Posterior cingulate gyrus (tissue), 11 donors: Measurements from ENCODE around the gene NUDCD3.
"Not testable (repeated sequence)": the region's sequence is repeated elsewhere in the genome, so short reads cannot be mapped to it uniquely, and the experiment has no call there.

Source experiments
- DNase-seq, 10 donors: peaks; one replicate each; pipeline versions ENCODE4 v3.0.0 to v3.0.0-alpha.2; 2020 to 2021; ENCODE audit warnings: mixed read lengths in 3 of 10
- intact Hi-C: fragments of 100-400 bp; cut with DNase I; formaldehyde crosslinking; loops from one replicate; pipeline ENCODE4 v1.15.1; 2023

Gene NUDCD3

DNA sequence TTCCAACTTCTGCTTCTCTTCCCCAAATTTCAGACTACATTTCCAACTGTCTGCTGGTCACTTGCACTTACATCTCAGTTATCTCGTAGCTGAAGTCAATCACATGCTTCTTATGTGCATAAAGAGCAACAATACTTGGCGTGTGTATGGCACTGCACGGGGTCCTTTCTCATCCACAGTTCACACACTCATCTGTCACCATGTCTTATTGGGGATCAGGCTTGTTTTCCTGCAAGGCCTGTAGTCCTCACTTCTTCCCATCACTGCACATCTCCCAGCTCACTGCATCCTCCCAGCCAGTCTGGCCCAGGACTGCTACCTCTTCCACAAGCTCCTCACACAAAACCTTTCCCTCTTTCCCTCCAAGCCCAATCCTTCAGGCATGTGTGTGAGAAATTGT is 35.3 kb downstream of the NUDCD3 start:
- no peak for DNase-seq
- intact Hi-C loops, result no loop called here

DNA sequence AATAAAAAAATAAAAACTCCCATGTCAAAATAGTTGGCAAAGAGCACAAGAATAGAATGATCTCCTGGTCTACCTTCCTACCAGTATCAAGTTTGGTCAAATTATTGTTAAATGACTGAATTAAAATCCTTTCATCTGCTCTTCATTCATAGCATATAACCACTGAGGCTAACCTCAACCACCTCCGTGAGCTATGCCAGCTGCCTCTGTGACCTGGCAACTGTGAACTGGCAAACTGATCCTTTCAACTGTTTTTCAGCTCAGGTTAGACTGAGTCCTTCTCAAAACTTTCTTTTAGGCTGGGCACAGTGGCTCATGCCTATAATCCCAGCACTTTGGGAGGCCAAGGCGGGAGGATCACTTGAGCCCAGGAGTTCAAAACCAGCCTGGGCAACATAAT is 36.1 kb downstream of the NUDCD3 start:
- DNase-seq, result no peak
- intact Hi-C loops, result no loop called here

DNA sequence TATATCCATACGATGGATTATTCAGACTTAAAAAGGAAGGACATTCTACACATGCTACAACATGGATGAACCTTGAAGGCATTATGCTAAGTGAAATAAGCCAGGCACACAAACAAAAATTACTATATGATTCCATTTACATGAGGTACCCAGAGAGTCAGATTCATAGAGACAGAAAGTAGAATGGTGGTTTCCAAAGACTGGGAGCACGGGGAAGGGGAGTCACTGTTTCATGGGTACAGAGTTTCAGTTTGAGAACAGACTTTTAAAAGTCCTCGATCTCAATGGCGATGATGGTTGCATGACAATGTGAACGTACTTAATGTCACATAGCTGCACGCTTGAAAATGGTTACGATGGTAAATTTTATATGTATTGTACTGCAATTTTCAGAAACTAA is 39.3 kb downstream of the NUDCD3 start:
- DNase-seq, result no peak
- intact Hi-C loops, result no loop called here

DNA sequence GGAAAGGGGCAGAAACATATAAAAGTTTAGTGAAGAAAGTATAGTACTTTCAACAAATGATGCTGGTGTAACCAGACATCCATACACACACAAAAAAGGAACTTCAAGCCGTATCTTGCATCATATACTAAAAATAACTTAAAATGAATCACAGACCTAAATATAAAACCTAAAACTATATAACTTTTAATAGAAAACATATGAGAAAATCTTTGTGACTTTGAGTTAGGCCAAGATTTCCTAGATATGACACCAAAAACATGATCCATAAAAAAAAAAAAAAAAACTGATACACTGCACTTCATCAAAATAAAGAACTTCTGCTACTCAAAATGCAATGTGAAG is 40.9 kb downstream of the NUDCD3 start:
- intact Hi-C loops, result no loop called here
- no peak for DNase-seq

DNA sequence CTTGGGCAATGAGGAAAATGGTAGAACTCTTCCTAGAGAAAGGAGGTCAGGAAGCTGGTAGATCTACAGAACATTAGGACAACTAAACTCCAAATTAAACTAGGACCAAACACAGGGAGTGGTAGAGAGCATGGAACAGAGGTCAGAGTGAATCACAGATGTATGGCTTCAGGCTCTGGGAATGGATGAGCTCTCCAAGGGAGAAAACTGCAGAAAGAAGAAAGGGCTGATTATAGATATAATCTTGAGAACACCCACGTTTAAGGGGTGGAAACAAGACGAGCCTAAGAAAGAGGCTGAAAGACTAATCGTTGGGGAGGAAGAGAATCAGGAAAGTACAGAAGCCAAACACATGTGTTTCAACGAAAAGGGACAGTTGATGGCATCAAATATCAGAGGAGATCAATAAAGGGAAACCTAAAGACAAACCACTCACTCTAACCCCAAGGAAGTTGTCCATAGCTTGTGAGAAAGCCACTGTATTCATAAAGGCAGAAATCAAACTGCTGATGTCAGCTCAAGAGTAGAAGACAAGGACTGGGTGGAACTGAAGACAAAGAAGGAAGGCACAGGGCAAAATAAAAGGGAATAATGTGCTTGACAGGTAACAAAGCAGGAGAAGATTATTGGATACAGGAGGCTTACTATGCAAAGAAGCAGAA is 41.4 kb downstream of the NUDCD3 start:
- intact Hi-C loops, result no loop called here
- DNase-seq, result no peak

DNA sequence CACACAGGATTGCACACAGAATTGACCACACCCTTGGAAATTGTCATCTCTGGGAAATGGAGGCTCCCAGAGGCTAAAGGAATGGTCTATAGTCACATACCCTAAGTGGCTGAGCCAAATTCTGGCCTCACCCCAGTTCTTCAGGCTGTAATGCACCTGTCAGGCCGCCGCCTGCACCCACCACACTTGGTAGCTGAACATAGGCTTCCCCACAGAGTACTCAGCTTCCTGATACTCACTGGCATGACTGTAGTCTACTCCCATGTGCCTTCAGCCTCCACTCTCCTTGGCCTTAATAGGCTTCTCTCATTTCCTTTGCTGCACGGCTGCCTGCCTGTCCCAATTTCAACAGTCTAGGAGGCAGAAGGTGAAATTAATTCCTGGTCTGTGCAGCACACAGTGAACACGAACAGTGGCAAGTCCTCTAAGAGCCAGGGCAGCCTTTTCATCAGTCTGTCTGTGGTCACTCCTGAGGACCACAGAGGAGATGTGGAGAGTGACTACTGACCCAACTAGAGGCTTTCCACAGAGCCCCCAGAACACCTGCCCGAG is 42.5 kb downstream of the NUDCD3 start:
- intact Hi-C loops, result no loop called here
- DNase-seq, result no peak

DNA sequence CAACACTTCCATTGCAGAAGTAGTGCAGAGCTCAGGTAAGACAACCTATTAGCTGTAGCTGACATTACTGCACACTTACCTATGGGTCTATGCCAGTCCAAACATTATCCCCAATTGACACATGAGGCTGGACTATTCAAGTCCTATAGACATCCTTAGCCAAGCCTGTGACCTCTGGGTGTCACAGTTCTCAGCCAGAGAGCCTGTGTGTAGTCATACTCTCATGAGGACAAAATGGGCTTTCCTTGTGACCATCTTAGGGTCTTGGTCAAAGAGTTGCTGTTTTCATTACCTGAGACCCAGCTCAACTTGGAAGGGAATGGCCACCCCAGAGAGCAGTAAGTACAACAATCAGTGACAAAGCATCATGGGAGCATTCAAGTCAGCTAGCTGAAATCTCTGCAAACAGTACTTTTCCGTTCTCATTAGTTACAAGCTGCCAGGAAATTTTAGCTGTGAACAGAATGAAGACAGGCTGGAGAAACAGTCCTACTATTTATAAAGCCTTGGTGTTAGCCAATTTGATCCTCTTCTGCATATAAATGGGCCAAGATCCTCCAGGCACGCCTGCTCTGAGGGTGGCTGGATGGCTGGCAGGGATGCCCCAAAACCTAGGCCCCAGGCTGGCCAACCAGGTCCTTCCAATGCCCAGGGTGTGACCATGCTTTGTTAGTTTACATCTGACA is 44.3 kb downstream of the NUDCD3 start:
- DNase-seq, result peak in 8 of 10 donors; percentile 31 to 91 (median 58)
- intact Hi-C loops, result no loop called here

DNA sequence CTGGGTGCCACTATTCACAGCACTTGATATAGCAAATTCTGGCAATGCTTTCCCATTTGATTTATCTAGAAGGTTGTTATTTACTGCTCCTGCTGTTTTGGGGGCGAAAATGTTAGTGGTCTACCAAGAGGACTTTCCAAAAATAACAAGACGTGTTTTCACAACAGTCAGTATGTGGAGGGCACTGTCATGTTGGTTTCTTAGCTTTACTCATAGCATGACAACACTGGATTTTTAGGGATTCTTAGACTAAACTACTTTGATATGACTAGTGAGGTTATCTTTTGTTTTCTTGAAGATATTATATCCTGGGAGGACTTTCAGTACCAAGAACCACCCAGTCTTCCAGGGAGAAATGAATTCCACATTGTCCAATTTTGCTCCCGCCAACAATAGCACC is 49.4 kb downstream of the NUDCD3 start:
- intact Hi-C loops, result no loop called here
- DNase-seq, result no peak

DNA sequence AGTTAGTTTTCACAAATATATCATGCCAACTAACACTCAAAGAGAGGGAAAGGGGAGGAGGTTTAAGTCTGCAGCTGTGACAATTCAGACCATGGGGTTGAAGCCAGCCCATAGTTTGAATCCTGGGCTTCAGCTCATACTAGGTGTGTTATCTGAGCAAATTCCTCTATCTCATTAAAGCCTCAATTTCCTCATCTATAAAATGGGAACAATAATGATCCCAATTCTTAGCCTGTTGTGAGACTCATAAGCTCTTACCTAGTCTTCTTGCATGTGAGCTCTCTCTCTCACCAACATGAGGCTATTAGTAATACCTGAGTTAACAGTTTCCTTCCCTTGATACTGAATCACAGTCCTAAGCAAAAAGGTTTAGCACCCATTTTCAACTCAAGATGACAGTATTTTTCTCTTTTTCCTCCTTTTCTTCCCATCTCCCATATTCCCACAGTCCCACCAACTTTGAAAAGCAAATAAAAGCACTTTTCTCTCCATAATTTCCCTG is 49.8 kb downstream of the NUDCD3 start:
- intact Hi-C loops, result no loop called here
- DNase-seq, result no peak

DNA sequence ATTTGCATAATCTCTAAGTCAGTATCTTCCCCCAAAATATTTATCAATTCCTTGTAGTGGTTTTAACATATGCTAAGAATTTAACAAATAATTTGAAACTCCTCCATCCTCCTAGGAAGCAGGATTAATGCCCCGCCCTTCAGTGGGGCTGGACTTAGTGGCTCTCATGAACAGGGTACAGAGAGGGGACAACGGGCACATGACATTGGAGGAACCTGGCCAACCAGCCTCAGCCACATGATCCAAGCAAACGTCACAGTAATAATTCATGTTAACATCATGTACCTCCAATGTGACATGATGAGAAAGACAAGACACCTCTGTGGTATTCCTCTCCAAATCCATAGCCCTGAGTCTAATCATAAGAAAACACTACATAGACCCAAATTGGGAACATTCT is 50.5 kb downstream of the NUDCD3 start:
- intact Hi-C loops, result no loop called here
- DNase-seq, result no peak

DNA sequence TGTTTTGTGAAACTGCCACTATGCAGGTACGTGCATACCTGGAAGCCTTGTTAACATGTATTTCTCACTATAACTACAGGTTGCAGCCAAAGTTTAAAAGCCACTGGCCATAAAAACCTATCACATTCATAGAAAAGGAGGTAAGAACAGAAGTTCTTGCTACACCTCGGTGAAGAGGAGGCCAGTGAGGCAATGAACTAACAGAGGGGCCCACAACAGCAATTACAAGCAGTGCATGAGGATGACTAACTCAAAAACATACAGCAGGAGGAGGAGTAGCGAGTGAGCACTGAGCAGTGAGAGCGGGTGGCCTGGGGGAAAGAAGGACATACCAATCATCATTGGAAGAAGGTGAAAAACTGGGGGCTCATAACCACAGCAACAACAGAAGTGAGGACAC is 51.6 kb downstream of the NUDCD3 start:
- intact Hi-C loops, result no loop called here
- DNase-seq, result no peak

DNA sequence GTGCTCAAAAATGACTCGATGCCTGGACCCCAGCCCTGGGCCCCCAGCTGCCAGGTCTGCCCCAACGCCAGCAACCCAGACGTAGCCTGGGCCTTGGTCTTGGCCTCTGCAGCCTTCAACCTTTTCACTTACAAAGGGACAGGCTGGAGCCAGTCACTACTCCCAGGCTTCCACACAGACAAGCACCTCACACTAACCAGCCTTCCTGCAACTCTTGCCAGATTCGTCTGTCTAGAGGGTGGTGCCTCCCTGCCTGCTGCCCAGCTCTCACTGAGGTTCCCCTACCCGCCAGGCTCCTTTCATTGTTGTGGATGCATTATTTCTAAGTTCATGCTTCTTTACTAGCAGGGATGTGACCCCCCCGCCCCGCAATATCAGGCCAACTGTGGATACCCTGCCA is 56.3 kb downstream of the NUDCD3 start:
- intact Hi-C loops, result no loop called here
- DNase-seq, result no peak

DNA sequence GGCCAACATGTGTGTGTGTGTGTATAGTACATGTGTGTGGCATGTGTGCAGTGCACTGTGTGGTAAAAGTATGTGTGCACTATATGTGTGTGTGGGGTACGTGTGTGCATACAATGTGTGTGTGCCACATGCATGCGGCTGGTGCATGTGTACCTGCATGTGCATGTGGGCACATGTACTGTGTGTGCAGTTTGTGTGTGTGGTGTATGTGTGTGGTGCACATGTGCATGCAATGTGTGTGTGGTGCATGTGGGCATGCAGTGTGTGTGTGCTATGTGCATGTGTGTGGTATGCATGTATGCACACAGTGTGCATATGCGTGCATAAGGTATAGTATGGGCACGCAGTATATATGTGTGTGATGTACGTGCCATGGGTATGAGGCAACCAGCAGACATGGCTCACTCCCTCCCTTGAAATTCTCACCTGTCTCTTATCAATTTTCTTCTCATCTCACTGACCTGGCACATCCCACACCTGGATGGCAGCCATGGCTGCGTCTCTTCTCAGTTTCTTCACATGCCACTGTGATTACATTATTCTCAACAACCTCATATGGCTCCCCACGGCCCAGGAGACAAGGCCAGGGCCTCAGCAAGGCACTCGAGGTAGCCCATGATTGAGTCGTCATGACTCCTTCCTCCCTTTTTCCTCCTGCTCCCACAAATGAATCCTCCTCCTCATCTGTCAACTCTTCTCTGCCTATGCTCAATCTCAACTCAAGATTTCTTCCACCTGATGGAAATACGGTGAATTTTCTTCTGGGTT is 57.0 kb downstream of the NUDCD3 start:
- intact Hi-C loops, result no loop called here
- DNase-seq, result no peak

DNA sequence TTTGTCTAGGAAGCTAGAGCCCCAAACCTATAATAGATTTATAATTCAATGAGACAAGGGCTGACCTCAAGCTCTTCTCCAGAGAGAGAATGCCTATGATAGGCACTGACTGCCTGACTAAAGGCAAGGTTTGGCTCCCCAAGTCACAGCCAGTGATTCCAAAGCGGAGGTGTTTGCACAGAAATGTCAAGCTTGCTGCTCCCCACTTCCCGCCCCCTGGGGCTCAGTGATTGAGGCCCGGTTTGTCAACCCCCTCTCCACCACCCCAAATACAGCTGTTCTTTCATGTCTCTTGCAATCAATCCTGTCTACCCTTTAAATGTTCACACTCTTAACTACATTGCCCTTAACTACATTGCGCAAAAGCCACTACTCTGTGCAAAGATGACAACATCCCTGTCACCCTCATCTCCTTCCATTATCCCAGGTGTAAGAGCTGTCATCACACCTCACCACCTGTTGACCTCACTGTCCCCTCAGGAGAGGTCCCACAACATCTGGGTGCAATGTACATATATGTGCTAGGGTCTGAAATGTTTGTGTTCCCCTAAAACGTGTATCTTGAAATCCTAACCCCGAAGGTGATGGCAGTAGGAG is 58.0 kb downstream of the NUDCD3 start:
- no peak for DNase-seq
- intact Hi-C loops, result no loop called here

DNA sequence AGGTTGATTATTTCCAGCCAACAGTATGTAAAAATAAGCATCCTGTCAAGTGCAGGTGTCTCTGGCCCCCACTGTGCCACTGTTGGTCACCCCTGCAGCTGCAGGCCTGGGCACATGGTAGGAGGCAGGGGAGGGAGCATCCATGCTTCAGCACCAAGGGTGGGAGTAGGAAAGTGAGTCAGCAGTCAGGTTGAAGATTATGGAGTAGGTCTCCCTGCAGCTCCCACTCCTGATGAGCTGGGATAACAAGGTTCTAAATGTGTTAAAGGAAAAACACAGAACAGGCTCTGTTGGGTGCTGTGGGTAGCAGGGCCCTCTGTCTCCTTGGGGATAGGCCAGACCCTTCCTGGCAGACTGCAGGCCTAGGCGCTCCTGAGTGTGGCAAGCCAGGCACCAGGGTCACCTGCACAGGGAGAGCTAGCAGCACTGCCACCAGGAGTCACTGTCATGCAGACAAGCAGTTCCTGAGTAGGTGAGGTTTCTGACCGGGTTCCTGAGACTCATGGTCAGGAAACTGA is 59.3 kb downstream of the NUDCD3 start:
- peak in 7 of 10 donors; percentile 22 to 91 (median 48) for DNase-seq
- intact Hi-C loops, result no loop called here

DNA sequence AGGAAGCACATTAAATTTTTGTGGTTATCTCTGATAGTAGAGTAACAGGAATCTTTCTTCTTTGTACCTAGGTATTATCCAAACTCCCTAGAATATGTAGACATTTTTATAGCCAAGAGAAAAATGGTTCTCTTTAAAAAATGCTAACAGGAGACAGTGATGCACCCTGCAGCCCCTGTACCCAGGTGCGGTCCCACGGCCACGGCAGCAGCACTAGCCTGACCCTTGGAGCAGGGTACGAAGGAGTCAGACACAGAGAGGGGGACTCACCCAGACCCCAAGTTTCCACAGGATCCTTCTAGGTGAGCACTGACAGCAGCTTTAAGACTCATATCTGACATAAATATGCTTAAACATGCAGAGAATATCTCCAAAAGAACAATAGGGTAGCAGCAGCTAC is 60.4 kb downstream of the NUDCD3 start:
- intact Hi-C loops, result no loop called here
- no peak for DNase-seq

DNA sequence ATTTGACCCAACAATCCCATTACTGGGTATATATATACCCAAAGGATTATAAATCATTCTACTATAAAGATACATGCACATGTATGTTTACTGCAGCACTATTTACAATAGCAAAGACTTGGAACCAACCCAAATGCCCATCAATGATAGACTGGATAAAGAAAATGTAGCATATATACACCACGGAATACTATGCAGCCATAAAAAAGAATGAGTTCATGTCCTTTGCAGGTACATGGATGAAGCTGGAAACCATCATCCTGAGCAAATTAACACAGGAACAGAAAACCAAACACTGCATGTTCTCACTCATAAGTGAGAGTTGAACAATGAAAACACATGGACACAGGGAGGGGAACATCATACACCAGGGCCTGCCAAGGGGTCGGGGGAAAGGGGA is 65.7 kb downstream of the NUDCD3 start:
- DNase-seq, intact Hi-C loops: not testable (repeated sequence)

DNA sequence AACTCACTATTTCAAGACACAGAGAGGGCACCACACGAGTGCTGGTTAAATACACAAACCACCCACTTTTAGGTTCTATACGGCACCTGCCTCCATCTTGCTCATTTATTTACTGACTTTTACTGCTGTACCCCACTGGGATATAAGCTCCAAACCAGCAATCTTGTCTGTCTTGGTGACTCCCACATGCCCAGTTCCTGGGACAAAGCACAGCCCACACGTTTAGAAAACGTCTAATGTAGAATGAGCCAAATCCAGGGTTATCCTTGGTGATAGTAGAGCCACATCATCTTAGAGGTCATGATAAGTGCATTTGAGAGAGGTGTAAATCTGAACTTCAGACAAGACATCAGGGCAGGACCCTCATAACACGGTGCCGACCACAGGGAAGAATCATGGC is 73.5 kb downstream of the NUDCD3 start:
- intact Hi-C loops, result no loop called here
- DNase-seq, result no peak

DNA sequence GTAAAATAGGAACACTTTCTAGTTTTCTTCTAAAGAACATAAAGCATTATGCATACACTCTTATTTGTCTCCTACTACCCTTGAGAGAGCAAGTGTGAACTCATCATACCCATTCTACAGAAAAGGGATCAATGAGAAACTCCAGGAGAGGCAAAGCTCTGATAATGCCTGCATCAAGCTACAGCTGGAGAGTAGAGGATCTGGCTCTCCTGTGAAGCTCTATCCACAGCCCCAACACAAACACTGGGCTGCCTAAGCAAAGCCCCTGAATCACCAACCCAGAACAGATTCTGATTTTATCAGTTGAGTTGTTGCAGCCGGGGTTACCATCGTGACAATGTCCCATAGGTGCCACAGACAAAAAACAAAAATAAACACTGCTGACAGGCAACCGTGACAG is 74.9 kb downstream of the NUDCD3 start:
- intact Hi-C loops, result no loop called here
- no peak for DNase-seq

DNA sequence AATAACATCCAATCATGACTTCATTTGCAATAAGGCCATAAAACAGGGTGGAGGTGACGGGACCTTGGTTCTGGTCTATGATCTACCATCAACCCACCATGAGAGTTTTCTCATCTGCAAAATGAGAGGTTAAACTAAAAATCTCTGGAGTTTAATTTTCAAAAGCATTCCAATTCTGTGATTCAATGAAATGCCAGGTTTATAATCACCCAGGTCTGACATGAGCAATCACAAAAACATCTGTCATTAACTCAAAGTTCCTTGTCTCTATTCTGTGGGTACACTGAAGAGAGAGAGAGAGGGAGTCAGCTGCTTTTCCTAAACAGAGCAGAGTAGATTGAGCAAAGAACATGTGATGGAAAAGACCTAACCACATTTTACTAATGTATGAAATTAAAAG is 75.4 kb downstream of the NUDCD3 start:
- intact Hi-C loops, result no loop called here
- no peak for DNase-seq

DNA sequence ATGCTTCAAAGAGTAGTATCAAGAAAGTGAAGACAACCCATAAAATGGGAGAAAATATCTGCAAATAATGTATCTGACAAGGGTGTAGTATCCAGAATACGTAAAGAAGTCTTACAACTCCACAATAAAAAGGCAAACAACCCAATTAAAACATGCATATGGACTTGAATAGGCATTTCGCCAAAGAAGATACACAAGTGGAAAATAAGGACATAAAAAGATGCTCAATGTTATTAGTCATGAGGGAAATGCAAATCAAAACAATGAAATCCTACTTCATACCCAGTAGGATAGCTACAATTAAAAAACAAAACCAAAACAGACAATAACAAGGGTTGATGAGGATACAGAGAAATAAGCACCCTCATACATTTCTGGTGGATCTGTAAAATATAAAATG is 79.2 kb downstream of the NUDCD3 start:
- no peak for DNase-seq
- intact Hi-C loops, result no loop called here
